ENCODE results near the gene RPL39. TPM values are rescaled to one million over a fixed set of nuclear protein-coding genes. Genes with fewer than 3 reads are reported as not detected.

The RPL39 gene
- total RNA-seq, 1 donor from 2014 or later = 1,492 TPM

DNA sequence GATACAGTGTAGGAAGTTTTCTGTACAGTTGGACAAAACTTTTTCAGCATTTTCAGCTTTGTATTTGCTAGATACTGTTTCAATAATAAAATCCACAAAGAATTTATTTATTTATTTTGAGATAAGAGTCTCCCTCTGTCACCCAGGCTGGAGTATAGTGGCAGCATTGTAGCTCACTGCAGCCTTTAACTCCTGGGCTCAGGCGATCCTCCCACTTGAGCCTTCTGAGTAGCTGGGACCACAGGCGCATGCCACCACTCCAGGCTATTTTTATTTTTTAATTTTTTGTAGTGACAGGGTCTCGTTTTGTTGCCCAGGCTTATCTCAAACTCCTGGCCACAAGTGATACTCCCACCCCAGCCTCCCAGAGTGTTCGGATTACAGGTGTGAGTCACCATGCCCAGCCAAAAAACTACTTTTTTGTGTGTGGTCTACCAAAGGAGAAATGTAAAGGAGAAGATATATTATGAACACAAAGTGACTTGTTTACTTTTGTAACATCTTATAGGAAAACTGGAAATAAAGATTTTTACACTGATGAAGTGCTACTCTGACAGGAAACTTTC is 46.1 kb downstream of the RPL39 start:
- Mint-ChIP-seq H3K27me3 (ENCODE audit: low read depth, unreplicated experiment) (no peaks in the 10 kb centered on the region), H3K9me3 (ENCODE audit: unreplicated experiment) (no peaks in the 10 kb centered on the region), H3K4me1 (ENCODE audit: low read depth, unreplicated experiment) (no peaks in the 10 kb centered on the region), H3K27ac (ENCODE audit: unreplicated experiment) (no peak overlapping the region), H3K36me3 (ENCODE audit: low read depth, unreplicated experiment) (no peaks in the 10 kb centered on the region), H3K4me3 (ENCODE audit: unreplicated experiment) (no peak overlapping the region)
- Histone ChIP-seq H3K4me2 (ENCODE audit: low read length) (no peak overlapping the region), H4K20me1 (ENCODE audit: insufficient read depth, low read length) (no peaks in the 10 kb centered on the region), H3K27ac (ENCODE audit: low read depth, low read length) (no peak overlapping the region), H3K27me3 (ENCODE audit: insufficient read depth, low read length) (no peaks in the 10 kb centered on the region), H3K9ac (ENCODE audit: low read length) (no peak overlapping the region), H3K36me3 (ENCODE audit: insufficient read depth, low read length) (no peaks in the 10 kb centered on the region), H3K9me3 (ENCODE audit: insufficient read depth, low read depth, low read length) (no peaks in the 10 kb centered on the region), H3K4me3 (ENCODE audit: insufficient read depth, low read depth, low read length) (no peak overlapping the region), H3K4me1 (ENCODE audit: insufficient read depth, low read length) (no peaks in the 10 kb centered on the region), H2AFZ (ENCODE audit: low read depth, low read length) (no peak overlapping the region), H3K79me2 (ENCODE audit: insufficient read depth, low read length) (no peaks in the 10 kb centered on the region)
- DNase-seq (ENCODE audit: low read depth) (no peak), FAIRE-seq (no peak)
- TF ChIP-seq EZH2 (IDR thresholded peaks at IDR 0.05; ENCODE audit: insufficient read depth, low read length) = no peak
- TF ChIP-seq, protein P1, sequence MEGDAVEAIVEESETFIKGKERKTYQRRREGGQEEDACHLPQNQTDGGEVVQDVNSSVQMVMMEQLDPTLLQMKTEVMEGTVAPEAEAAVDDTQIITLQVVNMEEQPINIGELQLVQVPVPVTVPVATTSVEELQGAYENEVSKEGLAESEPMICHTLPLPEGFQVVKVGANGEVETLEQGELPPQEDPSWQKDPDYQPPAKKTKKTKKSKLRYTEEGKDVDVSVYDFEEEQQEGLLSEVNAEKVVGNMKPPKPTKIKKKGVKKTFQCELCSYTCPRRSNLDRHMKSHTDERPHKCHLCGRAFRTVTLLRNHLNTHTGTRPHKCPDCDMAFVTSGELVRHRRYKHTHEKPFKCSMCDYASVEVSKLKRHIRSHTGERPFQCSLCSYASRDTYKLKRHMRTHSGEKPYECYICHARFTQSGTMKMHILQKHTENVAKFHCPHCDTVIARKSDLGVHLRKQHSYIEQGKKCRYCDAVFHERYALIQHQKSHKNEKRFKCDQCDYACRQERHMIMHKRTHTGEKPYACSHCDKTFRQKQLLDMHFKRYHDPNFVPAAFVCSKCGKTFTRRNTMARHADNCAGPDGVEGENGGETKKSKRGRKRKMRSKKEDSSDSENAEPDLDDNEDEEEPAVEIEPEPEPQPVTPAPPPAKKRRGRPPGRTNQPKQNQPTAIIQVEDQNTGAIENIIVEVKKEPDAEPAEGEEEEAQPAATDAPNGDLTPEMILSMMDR (IDR thresholded peaks at IDR 0.05; ENCODE audit: insufficient read depth, low read depth, low read length) = no peak

DNA sequence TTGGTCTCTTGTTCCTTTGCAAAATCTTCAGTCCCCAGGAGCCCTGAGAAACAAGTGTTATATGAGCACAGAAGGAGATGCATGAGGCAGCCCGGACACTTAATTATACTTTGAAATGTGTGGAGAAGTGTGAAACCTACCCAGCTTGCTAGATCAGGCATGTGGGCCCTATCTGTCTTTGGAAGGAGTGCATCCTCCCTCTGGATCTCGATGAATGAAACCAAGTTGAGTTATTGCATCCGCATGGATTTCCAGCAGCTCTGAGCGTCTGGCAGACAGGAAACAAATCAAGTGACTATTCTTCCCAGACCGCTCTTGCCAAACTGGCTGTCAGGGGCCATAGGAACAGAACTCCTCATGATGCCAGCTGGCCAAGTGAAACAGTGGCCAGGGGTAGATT is 52.7 kb downstream of the RPL39 start:
- Mint-ChIP-seq H3K4me3 (ENCODE audit: unreplicated experiment) (no peak overlapping the region), H3K27me3 (ENCODE audit: low read depth, unreplicated experiment) (no peaks in the 10 kb centered on the region), H3K27ac (ENCODE audit: unreplicated experiment) (no peak overlapping the region), H3K9me3 (ENCODE audit: unreplicated experiment) (peaks cover 3% of the 10 kb centered on the region), H3K36me3 (ENCODE audit: low read depth, unreplicated experiment) (no peaks in the 10 kb centered on the region), H3K4me1 (ENCODE audit: low read depth, unreplicated experiment) (no peaks in the 10 kb centered on the region)
- H3K9me3 ChIP-seq (ENCODE audit: insufficient read depth, low read depth, low read length) = no peaks in the 10 kb centered on the region
- no peaks in the 10 kb centered on the region for H3K36me3 ChIP-seq (ENCODE audit: insufficient read depth, low read length)
- H3K27me3 ChIP-seq (ENCODE audit: insufficient read depth, low read length) = no peaks in the 10 kb centered on the region
- no peak overlapping the region for H3K9ac ChIP-seq (ENCODE audit: low read length)
- DNase-seq (ENCODE audit: low read depth) (no peak), FAIRE-seq (no peak)
- no peaks in the 10 kb centered on the region for H3K79me2 ChIP-seq (ENCODE audit: insufficient read depth, low read length)
- H3K4me3 ChIP-seq (ENCODE audit: insufficient read depth, low read depth, low read length) = no peak overlapping the region
- no peaks in the 10 kb centered on the region for H3K4me1 ChIP-seq (ENCODE audit: insufficient read depth, low read length)
- H3K27ac ChIP-seq (ENCODE audit: low read depth, low read length) = no peak overlapping the region
- TF ChIP-seq, protein P1 (IDR thresholded peaks at IDR 0.05; ENCODE audit: insufficient read depth, low read depth, low read length) = no peak
- TF ChIP-seq EZH2 (IDR thresholded peaks at IDR 0.05; ENCODE audit: insufficient read depth, low read length) = no peak
- H2AFZ ChIP-seq (ENCODE audit: low read depth, low read length) = no peak overlapping the region
- no peak overlapping the region for H3K4me2 ChIP-seq (ENCODE audit: low read length)
- no peaks in the 10 kb centered on the region for H4K20me1 ChIP-seq (ENCODE audit: insufficient read depth, low read length)

Other genes starting within 250 kb of the RPL39 start
- 19.2 and 22.1 TPM in 2 replicates for gene STEEP1, start 226.2 kb downstream of the RPL39 start, total RNA-seq
- gene UBE2A, start 217.1 kb downstream of the RPL39 start, total RNA-seq = 75.9 and 78.9 TPM in 2 replicates
- gene NKRF, start 185.2 kb downstream of the RPL39 start, total RNA-seq = 10.8 and 11.6 TPM in 2 replicates
- 24.7 and 25.3 TPM in 2 replicates for gene SEPTIN6, start 98.5 kb downstream of the RPL39 start, total RNA-seq
- gene SOWAHD, start 33.0 kb downstream of the RPL39 start, total RNA-seq = 0.54 TPM in 1 of 2 replicates, not detected in the other
- 7.0 and 8.8 TPM in 2 replicates for gene UPF3B, start 61.3 kb upstream of the RPL39 start, total RNA-seq
- gene RNF113A, start 80.1 kb upstream of the RPL39 start, total RNA-seq = 16.3 and 17.8 TPM in 2 replicates
- gene NDUFA1, start 80.2 kb upstream of the RPL39 start, total RNA-seq = 105 and 109 TPM in 2 replicates
- gene AKAP14, start 104.3 kb upstream of the RPL39 start, total RNA-seq = not detected in 2 replicates
- gene NKAP, start 152.1 kb upstream of the RPL39 start, total RNA-seq = 6.5 and 7.1 TPM in 2 replicates